Measurements from ENCODE around the gene BTG4. TPM values are rescaled to one million over a fixed set of nuclear protein-coding genes. Genes with fewer than 3 reads are reported as not detected.

Gene BTG4
- total and polyA plus RNA-seq, 9 donors = 0.34 TPM; not detected in 8

DNA sequence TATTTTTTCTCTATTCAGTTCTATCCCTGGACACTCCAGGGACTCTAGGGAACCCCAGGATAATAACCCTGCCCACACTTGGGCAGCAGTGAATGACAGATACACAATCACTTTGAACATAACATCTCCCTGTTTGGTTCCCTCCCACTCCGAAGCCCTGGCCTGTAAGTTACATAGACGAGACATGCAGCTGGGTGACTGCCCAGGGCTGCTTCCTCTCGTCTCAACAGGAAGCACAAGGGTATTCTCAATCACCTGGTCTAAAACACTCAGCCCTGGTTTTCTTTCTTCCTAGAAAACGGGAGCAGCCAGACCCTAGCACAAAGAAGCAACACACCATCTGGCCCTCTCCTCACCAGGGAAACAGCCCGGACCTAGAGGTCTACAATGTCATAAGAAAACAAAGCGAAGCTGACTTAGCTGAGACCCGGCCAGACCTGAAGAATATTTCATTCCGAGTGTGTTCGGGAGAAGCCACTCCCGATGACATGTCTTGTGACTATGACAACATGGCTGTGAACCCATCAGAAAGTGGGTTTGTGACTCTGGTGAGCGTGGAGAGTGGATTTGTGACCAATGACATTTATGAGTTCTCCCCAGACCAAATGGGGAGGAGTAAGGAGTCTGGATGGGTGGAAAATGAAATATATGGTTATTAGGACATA is 47.7 kb upstream of the BTG4 start:
- H3K27ac ChIP-seq = no peak overlapping the region
- no peak for DNase-seq
- WGBS, 3 donors = 81 to 82% (median 82%) methylated on average over 11 of the region's 11 CpGs

DNA sequence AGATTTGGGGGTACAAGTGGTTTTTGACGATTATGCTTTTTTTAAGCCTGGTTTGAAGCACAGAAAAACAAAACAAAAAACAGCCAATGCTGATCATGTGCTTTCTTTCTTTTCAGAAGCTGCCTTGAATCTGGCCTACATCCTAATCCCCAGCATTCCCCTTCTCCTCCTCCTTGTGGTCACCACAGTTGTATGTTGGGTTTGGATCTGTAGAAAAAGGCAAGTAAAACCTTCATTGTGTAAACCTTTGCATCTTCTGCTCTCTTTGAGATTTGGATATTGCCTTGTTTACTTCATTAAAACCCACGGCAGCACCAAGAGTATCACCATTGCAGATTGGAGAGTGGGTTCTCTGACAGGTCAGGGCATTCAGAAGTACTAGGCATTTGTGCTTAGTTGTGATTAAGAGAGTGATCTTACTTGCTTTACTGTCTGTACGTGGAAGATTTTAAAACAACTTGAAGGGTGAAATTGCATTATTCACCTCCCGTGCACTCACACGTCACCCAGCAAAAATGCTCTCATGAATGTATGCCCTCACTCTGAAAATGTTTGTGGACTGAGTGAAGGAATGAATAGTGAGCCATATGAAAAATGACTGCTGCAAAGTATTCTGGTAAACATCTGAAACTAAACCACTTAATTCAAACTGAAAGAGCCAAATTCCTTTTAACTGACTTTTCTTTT is 45.4 kb upstream of the BTG4 start:
- DNase-seq = no peak
- Histone ChIP-seq H3K4me3 (no peak overlapping the region), H3K27ac (no peak overlapping the region), H3K36me3 (no peaks in the 10 kb centered on the region), H3K4me1 (ENCODE audit: insufficient read depth) (no peaks in the 10 kb centered on the region), H3K9me3 (no peaks in the 10 kb centered on the region), H3K27me3 (no peaks in the 10 kb centered on the region)
- TF ChIP-seq POLR2A (IDR thresholded peaks at IDR 0.05) (no peak), CTCF (IDR thresholded peaks at IDR 0.05) (no peak), EP300 (IDR thresholded peaks at IDR 0.05) (no peak)
- intact Hi-C loops (cut with DNase I) = no loop called here
- 60 to 69% (median 61%) methylated on average over 5 of the region's 5 CpGs for WGBS, 3 donors

More for the DNA sequence above, 47.7 kb upstream of the BTG4 start:
- H3K4me1 ChIP-seq (ENCODE audit: insufficient read depth) = no peaks in the 10 kb centered on the region
- no peak for TF ChIP-seq EP300 (IDR thresholded peaks at IDR 0.05)
- no peak for TF ChIP-seq CTCF (IDR thresholded peaks at IDR 0.05)
- no peak for TF ChIP-seq POLR2A (IDR thresholded peaks at IDR 0.05)
- no peaks in the 10 kb centered on the region for H3K27me3 ChIP-seq
- no peaks in the 10 kb centered on the region for H3K36me3 ChIP-seq
- no peak overlapping the region for H3K4me3 ChIP-seq
- intact Hi-C loops (cut with DNase I) = loop anchor here in 1 of 4 donors (5.0 kb wide), 1 partner anchor 282 kb away; no protein-coding TSS in a partner anchor
- H3K9me3 ChIP-seq = no peaks in the 10 kb centered on the region

- Histone ChIP-seq H3K4me3 (no peak overlapping the region), H3K27me3 (no peaks in the 10 kb centered on the region), H3K36me3 (no peaks in the 10 kb centered on the region), H3K27ac (no peak overlapping the region), H3K4me1 (ENCODE audit: insufficient read depth) (no peaks in the 10 kb centered on the region), H3K9me3 (no peaks in the 10 kb centered on the region)
- no peak for DNase-seq
- intact Hi-C loops (cut with DNase I) = no loop called here
- no peak for TF ChIP-seq EP300 (IDR thresholded peaks at IDR 0.05)
- TF ChIP-seq CTCF (IDR thresholded peaks at IDR 0.05) = no peak
- no peak for TF ChIP-seq POLR2A (IDR thresholded peaks at IDR 0.05)
Measured at GRCh38 chr11:111555255-111555654, 43.1 kb upstream of the BTG4 start.

DNA sequence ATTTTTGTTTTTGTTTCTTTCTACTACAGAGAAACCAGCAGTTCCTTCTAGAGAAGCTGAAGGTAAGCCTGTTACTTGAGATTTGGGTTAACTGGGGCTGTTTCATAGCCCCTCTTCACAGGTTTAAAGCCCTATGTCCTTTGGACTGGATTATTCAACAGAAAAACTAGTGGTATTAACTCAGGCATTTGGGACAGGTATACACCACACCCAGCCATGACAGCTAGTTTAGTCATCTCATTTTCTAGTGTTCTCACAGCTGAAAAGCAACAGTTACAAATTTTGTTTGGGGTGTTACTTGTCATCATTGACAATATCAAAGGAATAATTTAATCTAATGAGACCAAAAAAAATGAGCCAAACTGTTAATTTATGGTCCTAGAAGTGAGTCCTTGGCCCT is 42.3 kb upstream of the BTG4 start:
- intact Hi-C loops (cut with DNase I) = no loop called here
- DNase-seq = no peak
- TF ChIP-seq CTCF (IDR thresholded peaks at IDR 0.05) (no peak), POLR2A (IDR thresholded peaks at IDR 0.05) (no peak), EP300 (IDR thresholded peaks at IDR 0.05) (no peak)
- H3K27ac ChIP-seq = no peak overlapping the region
- H3K4me3 ChIP-seq = no peak overlapping the region
- H3K9me3 ChIP-seq = no peaks in the 10 kb centered on the region
- H3K4me1 ChIP-seq (ENCODE audit: insufficient read depth) = no peaks in the 10 kb centered on the region
- no peaks in the 10 kb centered on the region for H3K27me3 ChIP-seq
- no peaks in the 10 kb centered on the region for H3K36me3 ChIP-seq
